GM21717 (cell line): ENCODE measurements around the gene ATP6V1C2.
A peak's percentile ranks its signal among the peaks of the same experiment; 100 is the strongest.

Source experiments
- ATAC-seq: cut with Tn5 transposase; IDR thresholded peaks from one replicate; pipeline ENCODE4 v1.9.1; 2021; ENCODE audit warnings: mild to moderate bottlenecking, moderate library complexity; ENCODE audit not compliant: unreplicated experiment

ATP6V1C2 gene

GRCh38 chr2:10832203-10832936 lies 110.9 kb downstream of the ATP6V1C2 start:
- peak; percentile 75 for ATAC-seq

GRCh38 chr2:10833021-10833420 lies 111.6 kb downstream of the ATP6V1C2 start:
- ATAC-seq: no peak

- ATAC-seq: no peak
Measured at GRCh38 chr2:10834068-10834655, 112.7 kb downstream of the ATP6V1C2 start.
